ENCODE measurements around the gene SLC25A11. TPM values are rescaled to one million over a fixed set of nuclear protein-coding genes. Genes with fewer than 3 reads are reported as not detected.

The SLC25A11 gene
- total and polyA plus RNA-seq, 2 donors (not counting 1 experiment from before 2014, with no cell fraction given) = 32.3 to 44.4 TPM

DNA sequence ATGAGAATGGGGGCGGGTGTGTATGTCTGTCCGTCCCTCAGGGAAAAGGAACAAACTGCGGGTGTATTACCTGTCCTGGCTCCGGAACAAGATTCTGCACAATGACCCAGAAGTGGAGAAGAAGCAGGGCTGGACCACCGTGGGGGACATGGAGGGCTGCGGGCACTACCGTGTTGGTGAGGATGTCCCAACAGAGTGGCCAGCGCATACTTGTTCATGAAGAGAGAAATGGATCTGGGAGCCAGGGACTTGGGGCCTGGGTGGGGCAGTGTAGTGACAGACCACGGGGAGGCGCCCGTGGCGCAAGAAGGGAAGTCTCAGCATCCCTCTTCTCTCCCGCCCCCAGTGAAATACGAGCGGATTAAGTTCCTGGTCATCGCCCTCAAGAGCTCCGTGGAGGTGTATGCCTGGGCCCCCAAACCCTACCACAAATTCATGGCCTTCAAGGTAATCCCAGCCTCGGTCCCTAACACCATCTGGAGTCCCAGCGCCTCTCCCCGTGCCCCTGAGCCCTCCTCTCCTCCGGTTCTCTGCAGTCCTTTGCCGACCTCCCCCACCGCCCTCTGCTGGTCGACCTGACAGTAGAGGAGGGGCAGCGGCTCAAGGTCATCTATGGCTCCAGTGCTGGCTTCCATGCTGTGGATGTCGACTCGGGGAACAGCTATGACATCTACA is 44.1 kb downstream of the SLC25A11 start:
- WGBS (ENCODE audit: insufficient coverage) = 96% methylated on average over 21 of the region's 27 CpGs
- Histone ChIP-seq H3K4me3 (ENCODE audit: control extremely low read depth in 1 of 5, extremely low read depth in 1 of 5, insufficient read depth in 1 of 5, low read depth in 2 of 5, low read length in 4 of 5) (no peak overlapping the region), H3K27ac (ENCODE audit: low read length in 2 of 2) (no peak overlapping the region), H4K20me1 (ENCODE audit: control insufficient read depth, insufficient read depth, low read length, poor library complexity, severe bottlenecking) (peaks cover 8% of the 10 kb centered on the region), H3K79me2 (ENCODE audit: control insufficient read depth, insufficient read depth, low read length) (no peaks in the 10 kb centered on the region), H3K4me2 (replicated peaks; ENCODE audit: low read depth, low read length, poor library complexity, severe bottlenecking) (no peak overlapping the region), H3K4me1 (ENCODE audit: control insufficient read depth in 2 of 2, insufficient read depth in 2 of 2, low read length in 2 of 2) (peaks cover 21 to 22% of the 10 kb centered on the region in 2 donors), H2AFZ (ENCODE audit: insufficient read depth, low read depth, low read length, poor library complexity, severe bottlenecking) (no peak overlapping the region), H3K9ac (ENCODE audit: low read length) (no peak overlapping the region), H3K27me3 (replicated peaks in 1 of 4; ENCODE audit: control extremely low read depth in 1 of 4, control insufficient read depth in 3 of 4, insufficient read depth in 4 of 4, low read length in 3 of 4) (peaks cover 0 to 21% (median 10%) of the 10 kb centered on the region in 4 experiments), H3K9me3 (ENCODE audit: control extremely low read depth in 1 of 3, control insufficient read depth in 2 of 3, insufficient read depth in 1 of 3, low read length in 2 of 3) (peaks cover 0 to 11% (median 0%) of the 10 kb centered on the region in 3 donors), H3K36me3 (replicated peaks in 1 of 2; ENCODE audit: control extremely low read depth in 1 of 2, control insufficient read depth in 1 of 2, extremely low read depth in 1 of 2, insufficient read depth in 2 of 2, low read length in 1 of 2) (peaks cover 0 to 62% of the 10 kb centered on the region in 2 experiments)
- ChIA-PET CTCF (interaction anchor here (0.5 kb wide), 1 partner anchor 331 kb away, joined by 3 read pairs; no protein-coding TSS in a partner anchor), POLR2A (interaction anchor here (0.5 kb wide), 1 partner anchor 156 kb away, joined by 10 read pairs; no protein-coding TSS in a partner anchor)
- intact Hi-C loops (cut with micrococcal nuclease) = no loop called here
- Mint-ChIP-seq H3K4me3 (no peak overlapping the region), H3K27me3 (no peaks in the 10 kb centered on the region), H3K27ac (no peak overlapping the region), H3K4me1 (peaks cover 22% of the 10 kb centered on the region), H3K9me3 (ENCODE audit: insufficient read depth) (no peaks in the 10 kb centered on the region)
- ATAC-seq (ENCODE audit: low read depth) (no peak), DNase-seq (no peak)
- no peak for TF ChIP-seq EZH2 (IDR thresholded peaks at IDR 0.05; ENCODE audit: borderline replicate concordance, insufficient read depth, low read depth, low read length, poor library complexity, severe bottlenecking)
- TF ChIP-seq, protein P1, sequence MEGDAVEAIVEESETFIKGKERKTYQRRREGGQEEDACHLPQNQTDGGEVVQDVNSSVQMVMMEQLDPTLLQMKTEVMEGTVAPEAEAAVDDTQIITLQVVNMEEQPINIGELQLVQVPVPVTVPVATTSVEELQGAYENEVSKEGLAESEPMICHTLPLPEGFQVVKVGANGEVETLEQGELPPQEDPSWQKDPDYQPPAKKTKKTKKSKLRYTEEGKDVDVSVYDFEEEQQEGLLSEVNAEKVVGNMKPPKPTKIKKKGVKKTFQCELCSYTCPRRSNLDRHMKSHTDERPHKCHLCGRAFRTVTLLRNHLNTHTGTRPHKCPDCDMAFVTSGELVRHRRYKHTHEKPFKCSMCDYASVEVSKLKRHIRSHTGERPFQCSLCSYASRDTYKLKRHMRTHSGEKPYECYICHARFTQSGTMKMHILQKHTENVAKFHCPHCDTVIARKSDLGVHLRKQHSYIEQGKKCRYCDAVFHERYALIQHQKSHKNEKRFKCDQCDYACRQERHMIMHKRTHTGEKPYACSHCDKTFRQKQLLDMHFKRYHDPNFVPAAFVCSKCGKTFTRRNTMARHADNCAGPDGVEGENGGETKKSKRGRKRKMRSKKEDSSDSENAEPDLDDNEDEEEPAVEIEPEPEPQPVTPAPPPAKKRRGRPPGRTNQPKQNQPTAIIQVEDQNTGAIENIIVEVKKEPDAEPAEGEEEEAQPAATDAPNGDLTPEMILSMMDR (IDR thresholded peaks at IDR 0.05) = no peak

- Mint-ChIP-seq H3K9me3 (ENCODE audit: insufficient read depth) (no peaks in the 10 kb centered on the region), H3K27ac (no peak overlapping the region), H3K27me3 (no peaks in the 10 kb centered on the region), H3K4me1 (peaks cover 17% of the 10 kb centered on the region), H3K4me3 (no peak overlapping the region)
- Histone ChIP-seq H3K79me2 (ENCODE audit: control insufficient read depth, insufficient read depth, low read length) (no peaks in the 10 kb centered on the region), H3K4me3 (ENCODE audit: control extremely low read depth in 1 of 5, extremely low read depth in 1 of 5, insufficient read depth in 1 of 5, low read depth in 2 of 5, low read length in 4 of 5) (no peak overlapping the region), H2AFZ (ENCODE audit: insufficient read depth, low read depth, low read length, poor library complexity, severe bottlenecking) (no peak overlapping the region), H3K36me3 (replicated peaks in 1 of 2; ENCODE audit: control extremely low read depth in 1 of 2, control insufficient read depth in 1 of 2, extremely low read depth in 1 of 2, insufficient read depth in 2 of 2, low read length in 1 of 2) (peaks cover 0 to 68% of the 10 kb centered on the region in 2 experiments), H3K4me2 (replicated peaks; ENCODE audit: low read depth, low read length, poor library complexity, severe bottlenecking) (no peak overlapping the region), H4K20me1 (ENCODE audit: control insufficient read depth, insufficient read depth, low read length, poor library complexity, severe bottlenecking) (peaks cover 8% of the 10 kb centered on the region), H3K9ac (ENCODE audit: low read length) (no peak overlapping the region), H3K27ac (ENCODE audit: low read length in 2 of 2) (no peak overlapping the region), H3K27me3 (replicated peaks in 1 of 4; ENCODE audit: control extremely low read depth in 1 of 4, control insufficient read depth in 3 of 4, insufficient read depth in 4 of 4, low read length in 3 of 4) (peaks cover 0 to 16% (median 7%) of the 10 kb centered on the region in 4 experiments), H3K4me1 (ENCODE audit: control insufficient read depth in 2 of 2, insufficient read depth in 2 of 2, low read length in 2 of 2) (peaks cover 15 to 16% of the 10 kb centered on the region in 2 donors), H3K9me3 (ENCODE audit: control extremely low read depth in 1 of 3, control insufficient read depth in 2 of 3, insufficient read depth in 1 of 3, low read length in 2 of 3) (peaks cover 0 to 6% (median 0%) of the 10 kb centered on the region in 3 donors)
- WGBS (ENCODE audit: insufficient coverage) = 98% methylated on average over 13 of the region's 13 CpGs
- intact Hi-C loops (cut with micrococcal nuclease) = no loop called here
- ATAC-seq (ENCODE audit: low read depth) (no peak), DNase-seq (peak; percentile 29)
- POLR2A ChIA-PET = no interaction called here
- CTCF ChIA-PET = interaction anchor here (0.5 kb wide), 1 partner anchor 330 kb away, joined by 3 read pairs; no protein-coding TSS in a partner anchor
- TF ChIP-seq EZH2 (IDR thresholded peaks at IDR 0.05; ENCODE audit: borderline replicate concordance, insufficient read depth, low read depth, low read length, poor library complexity, severe bottlenecking) = no peak
- TF ChIP-seq, protein P1 (IDR thresholded peaks at IDR 0.05) = no peak
These were observed 44.7 kb downstream of the SLC25A11 start for GRCh38 chr17:4895121-4895520.

Data from B cell (primary cell).